BLaER1 treated with 17β-estradiol and CSF1 and Interleukin-3, amounts not matched to agents 10 nM and 100 nM (cell line): ENCODE measurements around the gene NSUN2.

Experiments used
- H3K27ac ChIP-seq, 11 experiments: shearing (Covaris generic); formaldehyde crosslinking; 2 replicates each; pipeline ENCODE4 v1.8.1; 2022
- H3K27me3 ChIP-seq, 11 experiments: shearing (Covaris generic); formaldehyde crosslinking; 2 replicates each; pipeline ENCODE4 v1.8.1; 2022
- H3K36me3 ChIP-seq, 11 experiments: shearing (Covaris generic); formaldehyde crosslinking; 2 replicates each; pipeline ENCODE4 v1.8.1; 2022
- H3K4me1 ChIP-seq, 10 experiments: shearing (Covaris generic); formaldehyde crosslinking; 2 replicates each; pipeline ENCODE4 v1.8.1; 2022
- H3K4me2 ChIP-seq, 11 experiments: shearing (Covaris generic); formaldehyde crosslinking; 2 replicates each; pipeline ENCODE4 v1.8.1; 2022
- H3K4me3 ChIP-seq, 10 experiments: shearing (Covaris generic); formaldehyde crosslinking; 2 replicates each; pipeline ENCODE4 v1.8.1; 2022
- H3K9ac ChIP-seq, 11 experiments: shearing (Covaris generic); formaldehyde crosslinking; 2 replicates each; pipeline ENCODE4 v1.8.1; 2022
- H3K9me3 ChIP-seq, 11 experiments: shearing (Covaris generic); formaldehyde crosslinking; replicated peaks in 1 of 11; 2 replicates each; pipeline ENCODE4 v1.8.1; 2022
- H4K20me1 ChIP-seq, 11 experiments: shearing (Covaris generic); formaldehyde crosslinking; 2 replicates each; pipeline ENCODE4 v1.8.1; 2022
- Cebpa-rat ChIP-seq, 11 experiments: shearing (Covaris generic); IDR thresholded peaks; 2 replicates each; pipeline ENCODE4 v1.8.1; 2022

Gene NSUN2

DNA sequence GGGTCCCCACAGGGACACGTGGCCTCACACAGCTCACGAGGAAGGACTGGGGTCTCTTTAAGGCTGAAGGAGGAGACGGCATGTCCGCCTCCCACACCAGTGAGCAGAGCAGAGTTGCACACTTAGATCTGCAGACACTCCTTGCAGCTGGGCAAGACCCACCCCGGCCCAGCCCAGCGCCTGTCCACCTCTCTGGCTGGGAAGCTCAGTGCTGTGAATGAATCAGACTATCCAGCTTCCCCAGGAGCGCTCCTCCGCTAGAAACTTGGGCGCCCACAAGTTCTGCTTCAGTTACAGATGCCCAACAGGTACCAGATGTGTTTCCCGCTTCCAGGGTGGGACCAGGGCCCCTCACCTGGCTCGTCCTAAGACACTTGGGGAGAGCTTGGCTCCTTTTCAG, 78.9 kb downstream of the NSUN2 start:
- H3K9ac ChIP-seq = no peak overlapping the region
- TF ChIP-seq Cebpa-rat (IDR thresholded peaks at IDR 0.05) = no peak
- H3K4me1 ChIP-seq = no peaks in the 10 kb centered on the region
- H3K27me3 ChIP-seq = no peaks in the 10 kb centered on the region
- no peak overlapping the region for H3K27ac ChIP-seq
- H3K4me2 ChIP-seq = no peak overlapping the region
- no peak overlapping the region for H3K4me3 ChIP-seq
- peaks cover 15 to 30% (median 22%) of the 10 kb centered on the region in 11 experiments for H3K9me3 ChIP-seq
- H4K20me1 ChIP-seq = no peaks in the 10 kb centered on the region
- H3K36me3 ChIP-seq = no peaks in the 10 kb centered on the region

DNA sequence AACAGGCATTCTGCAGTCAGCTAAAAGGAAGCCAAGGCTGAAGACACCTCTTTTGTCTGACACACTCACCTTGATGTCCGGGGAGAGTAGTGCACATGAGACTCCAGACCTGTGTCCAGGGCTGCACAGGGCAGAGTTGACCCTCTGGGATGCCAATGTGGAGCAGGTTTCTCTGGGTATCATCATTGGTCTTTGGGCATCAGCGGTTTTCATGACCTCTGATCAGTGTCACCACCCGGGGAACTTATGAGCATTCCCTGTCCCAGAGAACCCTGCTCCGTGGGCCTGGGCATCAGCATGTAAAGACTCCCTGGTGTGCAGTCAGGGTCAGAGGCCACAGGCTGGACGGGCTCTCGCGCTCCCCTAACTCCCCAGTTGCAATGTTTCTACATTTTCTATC, 80.2 kb downstream of the NSUN2 start:
- no peak overlapping the region for H3K27ac ChIP-seq
- H3K27me3 ChIP-seq = no peaks in the 10 kb centered on the region
- H3K9me3 ChIP-seq = peaks cover 4 to 17% (median 9%) of the 10 kb centered on the region in 11 experiments
- no peak overlapping the region for H3K4me2 ChIP-seq
- no peaks in the 10 kb centered on the region for H3K4me1 ChIP-seq
- no peaks in the 10 kb centered on the region for H4K20me1 ChIP-seq
- H3K36me3 ChIP-seq = no peaks in the 10 kb centered on the region
- no peak for TF ChIP-seq Cebpa-rat (IDR thresholded peaks at IDR 0.05)
- H3K4me3 ChIP-seq = no peak overlapping the region
- H3K9ac ChIP-seq = no peak overlapping the region

DNA sequence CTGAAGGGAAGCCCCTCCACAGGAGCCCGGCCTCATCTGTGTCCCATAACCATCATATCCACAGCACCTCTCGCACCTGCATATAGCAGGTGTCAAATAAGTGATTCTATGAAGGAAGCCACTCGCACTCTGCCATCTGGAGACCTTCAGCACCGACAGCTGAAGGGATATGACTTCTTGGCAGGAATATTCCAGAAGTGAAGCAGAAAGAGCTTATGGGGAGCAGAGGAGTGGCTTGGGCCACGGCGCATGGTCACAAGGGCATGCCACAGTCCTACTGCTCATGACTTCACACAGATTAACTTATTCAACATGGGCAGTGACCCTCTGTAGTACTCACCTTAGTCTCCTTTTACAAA, 80.9 kb downstream of the NSUN2 start:
- Histone ChIP-seq H4K20me1 (no peaks in the 10 kb centered on the region), H3K4me3 (no peak overlapping the region), H3K27ac (no peak overlapping the region), H3K4me2 (no peak overlapping the region), H3K36me3 (no peaks in the 10 kb centered on the region), H3K27me3 (no peaks in the 10 kb centered on the region), H3K4me1 (no peaks in the 10 kb centered on the region), H3K9me3 (peaks cover 0 to 10% (median 2%) of the 10 kb centered on the region in 11 experiments; a peak in 9 of 22 replicates), H3K9ac (no peak overlapping the region)
- TF ChIP-seq Cebpa-rat (IDR thresholded peaks at IDR 0.05) = no peak

DNA sequence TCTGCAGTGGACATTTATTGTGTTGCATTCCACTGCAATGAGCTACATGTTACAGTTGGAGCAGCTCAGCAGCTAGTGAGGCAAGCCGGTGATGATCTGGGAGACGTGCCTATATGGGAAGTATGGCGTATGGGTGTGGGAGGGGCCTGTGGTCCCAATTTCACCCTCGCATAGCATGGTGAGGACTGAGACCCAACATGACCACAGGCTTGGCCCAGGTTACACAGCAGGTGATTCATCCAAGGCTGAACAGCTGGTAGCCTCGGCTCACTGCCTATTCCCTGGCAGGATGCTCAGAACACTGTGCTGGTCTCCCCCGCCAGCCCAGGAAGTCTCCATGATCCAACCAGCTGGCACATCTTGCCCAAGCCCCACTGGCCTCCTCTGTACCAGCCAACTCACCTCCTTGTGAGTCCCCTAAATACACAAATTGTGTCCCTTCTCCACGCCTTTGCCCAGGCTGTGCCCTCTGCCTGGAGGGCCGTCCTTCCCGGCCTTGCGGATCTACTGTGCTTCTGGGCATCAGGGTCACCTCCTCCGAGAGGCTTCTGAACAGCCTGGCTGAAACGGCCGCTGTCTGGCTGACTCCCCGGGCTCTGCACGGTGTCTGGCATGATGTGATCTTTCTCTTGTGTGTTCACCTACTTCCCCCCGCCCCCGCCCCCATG, 81.4 kb downstream of the NSUN2 start:
- no peak overlapping the region for H3K27ac ChIP-seq
- 0 out of 22 replicates have a peak, but pooled peaks cover 0 to 5% (median 0%) of the 10 kb centered on the region in 11 experiments for H3K9me3 ChIP-seq
- TF ChIP-seq Cebpa-rat (IDR thresholded peaks at IDR 0.05) = no peak
- no peak overlapping the region for H3K4me3 ChIP-seq
- no peak overlapping the region for H3K9ac ChIP-seq
- no peaks in the 10 kb centered on the region for H3K27me3 ChIP-seq
- no peak overlapping the region for H3K4me2 ChIP-seq
- H4K20me1 ChIP-seq = no peaks in the 10 kb centered on the region
- no peaks in the 10 kb centered on the region for H3K4me1 ChIP-seq
- no peaks in the 10 kb centered on the region for H3K36me3 ChIP-seq

- no peak overlapping the region for H3K4me2 ChIP-seq
- TF ChIP-seq Cebpa-rat (IDR thresholded peaks at IDR 0.05) = no peak
- H3K27ac ChIP-seq = no peak overlapping the region
- no peaks in the 10 kb centered on the region for H3K9me3 ChIP-seq
- no peak overlapping the region for H3K4me3 ChIP-seq
- H3K36me3 ChIP-seq = no peaks in the 10 kb centered on the region
- H3K9ac ChIP-seq = no peak overlapping the region
- no peaks in the 10 kb centered on the region for H4K20me1 ChIP-seq
- no peaks in the 10 kb centered on the region for H3K4me1 ChIP-seq
- H3K27me3 ChIP-seq = no peaks in the 10 kb centered on the region
Observed at GRCh38 chr5:6550628-6551027, 82.2 kb downstream of the NSUN2 start.
